HEK293 (cell line): Measurements from ENCODE around the gene USP30.

Experiments
- CTCF ChIA-PET: fragments of 350-600 bp; formaldehyde crosslinking; extraction: SDS; loops from one replicate; lab custom pipeline; 2021; ENCODE audit warnings: antibody characterized with exemption; lab: Yijun Ruan, JAX
- POLR2A ChIA-PET: fragments of 300-600 bp; formaldehyde crosslinking; extraction: SDS; loops from one replicate; lab custom pipeline; 2020; ENCODE audit warnings: antibody characterized with exemption, inconsistent platforms; lab: Yijun Ruan, JAX
- H3K27ac ChIP-seq: fragments of 200-500 bp; sonication (Bioruptor generic); 2 replicates; pipeline ENCODE4 v1.5.1; 2014; ENCODE audit warnings: low read depth, low read length, control low read depth, inconsistent platforms; ENCODE audit errors: extremely low read depth
- H3K36me3 ChIP-seq, 2 experiments: fragments of 200-500 bp in 1 of 2; sonication (Bioruptor generic) in 1 of 2; 1 replicate in 1 of 2; 2 replicates in 1 of 2; pipeline ENCODE4 v1.5.1; 2014 to 2017; ENCODE audit warnings: inconsistent platforms in 2 of 2, low read length in 2 of 2; ENCODE audit not compliant: control insufficient read depth in 2 of 2, insufficient read depth in 1 of 2
- H3K4me1 ChIP-seq: fragments of 200-500 bp; sonication (Bioruptor generic); 2 replicates; pipeline ENCODE4 v1.5.1; 2014; ENCODE audit warnings: mild to moderate bottlenecking, low read length, inconsistent platforms; ENCODE audit not compliant: control insufficient read depth, insufficient read depth
- H3K4me3 ChIP-seq: 2 replicates; pipeline ENCODE4 v1.5.1; 2011; ENCODE audit warnings: low read depth, mild to moderate bottlenecking, control low read depth, low read length, moderate library complexity
- H3K9me3 ChIP-seq: fragments of 200-500 bp; sonication (Bioruptor generic); 2 replicates; pipeline ENCODE4 v1.5.1; 2014; ENCODE audit warnings: low read depth, low read length, inconsistent platforms; ENCODE audit not compliant: control insufficient read depth, insufficient read depth
- KLF9 ChIP-seq: fragments of 450-650 bp; formaldehyde crosslinking; IDR thresholded peaks from 2 replicates; pipeline ENCODE4 v1.5.1; 2016; ENCODE audit warnings: missing biosample characterization, missing genetic modification characterization, low read depth
- YY2 ChIP-seq: fragments of 450-650 bp; formaldehyde crosslinking; IDR thresholded peaks from 2 replicates; pipeline ENCODE4 v1.5.1; 2016; ENCODE audit warnings: missing biosample characterization, missing genetic modification characterization
- ZBTB1 ChIP-seq: fragments of 450-650 bp; formaldehyde crosslinking; IDR thresholded peaks from 2 replicates; pipeline ENCODE4 v1.5.1; 2016; ENCODE audit warnings: missing biosample characterization, missing genetic modification characterization
- ZBTB7A ChIP-seq: fragments of 450-650 bp; formaldehyde crosslinking; IDR thresholded peaks from 2 replicates; pipeline ENCODE4 v1.5.1; 2016; ENCODE audit warnings: low read depth, missing biosample characterization, missing genetic modification characterization
- ZNF223 ChIP-seq: fragments of 450-650 bp; formaldehyde crosslinking; IDR thresholded peaks from 2 replicates; pipeline ENCODE4 v1.5.1; 2016; ENCODE audit warnings: missing biosample characterization, missing genetic modification characterization
- ZNF248 ChIP-seq: fragments of 450-650 bp; formaldehyde crosslinking; IDR thresholded peaks from 2 replicates; pipeline ENCODE4 v1.5.1; 2017; ENCODE audit warnings: missing biosample characterization, missing genetic modification characterization
- ZNF529 ChIP-seq: fragments of 450-650 bp; formaldehyde crosslinking; IDR thresholded peaks from 2 replicates; pipeline ENCODE4 v1.5.1; 2017; ENCODE audit warnings: missing genetic modification characterization, missing biosample characterization; ENCODE audit not compliant: insufficient replicate concordance
- ZNF530 ChIP-seq: fragments of 450-650 bp; formaldehyde crosslinking; IDR thresholded peaks from 2 replicates; pipeline ENCODE4 v1.5.1; 2016; ENCODE audit warnings: low read depth, missing biosample characterization, missing genetic modification characterization
- ZNF561 ChIP-seq: fragments of 450-650 bp; IDR thresholded peaks from 2 replicates; pipeline ENCODE4 v1.5.1; 2018; ENCODE audit warnings: missing biosample characterization, missing genetic modification characterization, borderline replicate concordance
- ZNF623 ChIP-seq: fragments of 450-650 bp; formaldehyde crosslinking; IDR thresholded peaks from 2 replicates; pipeline ENCODE4 v1.5.1; 2016; ENCODE audit warnings: missing biosample characterization, missing genetic modification characterization
- ZNF626 ChIP-seq: fragments of 450-650 bp; sonication (Bioruptor Pico); formaldehyde crosslinking; IDR thresholded peaks from 2 replicates; pipeline ENCODE4 v1.5.1; 2018; ENCODE audit warnings: missing biosample characterization, missing genetic modification characterization, inconsistent platforms
- ZNF776 ChIP-seq: fragments of 450-650 bp; formaldehyde crosslinking; IDR thresholded peaks from 2 replicates; pipeline ENCODE4 v1.5.0; 2017; ENCODE audit warnings: missing biosample characterization, missing genetic modification characterization, borderline replicate concordance
- ZNF830 ChIP-seq: fragments of 450-650 bp; IDR thresholded peaks from 2 replicates; pipeline ENCODE4 v1.5.0; 2018; ENCODE audit warnings: missing biosample characterization, missing genetic modification characterization, low read depth, mild to moderate bottlenecking, moderate library complexity
- ZNF843 ChIP-seq: fragments of 450-650 bp; formaldehyde crosslinking; IDR thresholded peaks from 2 replicates; pipeline ENCODE4 v1.5.1; 2016; ENCODE audit warnings: missing biosample characterization, missing genetic modification characterization
- TF ChIP-seq, protein P1 (sequence below): sonication (generic); formaldehyde crosslinking; IDR thresholded peaks from 2 replicates; pipeline ENCODE4 v1.8.1; 2022; ENCODE audit warnings: mild to moderate bottlenecking, moderate library complexity, missing genetic modification reagents
- TF ChIP-seq, protein P2 (sequence below): fragments of 450-650 bp; formaldehyde crosslinking; IDR thresholded peaks from 2 replicates; pipeline ENCODE4 v1.5.1; 2016; ENCODE audit warnings: missing biosample characterization, missing genetic modification characterization
- TF ChIP-seq, protein P3 (sequence below): fragments of 450-650 bp; formaldehyde crosslinking; IDR thresholded peaks from 2 replicates; pipeline ENCODE4 v1.5.1; 2016; ENCODE audit warnings: missing biosample characterization, missing genetic modification characterization
- TF ChIP-seq, protein P4 (sequence below): fragments of 450-650 bp; formaldehyde crosslinking; IDR thresholded peaks from 2 replicates; pipeline ENCODE4 v1.5.1; 2016; ENCODE audit warnings: missing biosample characterization, missing genetic modification characterization, borderline replicate concordance
- TF ChIP-seq, protein P5 (sequence below): fragments of 450-650 bp; formaldehyde crosslinking; IDR thresholded peaks from 2 replicates; pipeline ENCODE4 v1.5.1; 2016; ENCODE audit warnings: missing biosample characterization, missing genetic modification characterization

Gene USP30

DNA sequence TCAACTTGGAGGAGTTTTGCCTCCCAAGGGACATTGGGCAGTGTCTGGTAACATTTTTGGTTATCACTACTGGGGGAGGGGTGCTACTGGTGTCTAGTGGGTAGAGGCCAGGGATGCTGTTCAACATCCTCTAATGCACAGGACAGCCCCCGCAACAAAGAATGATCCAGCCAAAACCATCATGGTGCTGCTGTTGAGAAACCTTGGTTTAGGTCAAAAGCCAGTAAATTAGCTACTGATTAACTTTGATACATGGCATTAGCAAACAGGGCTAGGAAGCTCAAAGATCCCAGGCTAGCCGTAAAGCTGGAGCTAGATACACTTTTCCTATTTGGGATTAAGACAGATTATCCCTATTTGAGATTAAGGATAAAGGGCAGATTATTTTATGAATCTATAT lies 32.0 kb downstream of the USP30 start:
- ChIA-PET POLR2A (no interaction called here), CTCF (interaction anchor here (0.7 to 1.4 kb wide), 2 partner anchors 9 to 131 kb away, joined by 3 to 10 read pairs; partner anchors contain the start of gene ALKBH2)
- H3K27ac ChIP-seq: no peak overlapping the region
- TF ChIP-seq ZBTB1 (tag by site-specific recombination): no peak
- no peak for TF ChIP-seq ZNF529 (tag by site-specific recombination)
- no peak for TF ChIP-seq ZNF530 (tag by site-specific recombination)
- no peak for TF ChIP-seq ZBTB7A (tag by site-specific recombination)
- TF ChIP-seq, protein P1, sequence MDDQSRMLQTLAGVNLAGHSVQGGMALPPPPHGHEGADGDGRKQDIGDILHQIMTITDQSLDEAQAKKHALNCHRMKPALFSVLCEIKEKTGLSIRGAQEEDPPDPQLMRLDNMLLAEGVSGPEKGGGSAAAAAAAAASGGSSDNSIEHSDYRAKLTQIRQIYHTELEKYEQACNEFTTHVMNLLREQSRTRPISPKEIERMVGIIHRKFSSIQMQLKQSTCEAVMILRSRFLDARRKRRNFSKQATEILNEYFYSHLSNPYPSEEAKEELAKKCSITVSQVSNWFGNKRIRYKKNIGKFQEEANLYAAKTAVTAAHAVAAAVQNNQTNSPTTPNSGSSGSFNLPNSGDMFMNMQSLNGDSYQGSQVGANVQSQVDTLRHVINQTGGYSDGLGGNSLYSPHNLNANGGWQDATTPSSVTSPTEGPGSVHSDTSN (CRISPR knock-in tag): no peak
- TF ChIP-seq ZNF776 (tag by site-specific recombination): no peak
- no peak for TF ChIP-seq ZNF626
- no peak for TF ChIP-seq KLF9
- H3K36me3 ChIP-seq: peaks cover 22 to 93% of the 10 kb centered on the region in 2 experiments
- H3K4me1 ChIP-seq: no peaks in the 10 kb centered on the region
- no peak overlapping the region for H3K4me3 ChIP-seq
- no peaks in the 10 kb centered on the region for H3K9me3 ChIP-seq

DNA sequence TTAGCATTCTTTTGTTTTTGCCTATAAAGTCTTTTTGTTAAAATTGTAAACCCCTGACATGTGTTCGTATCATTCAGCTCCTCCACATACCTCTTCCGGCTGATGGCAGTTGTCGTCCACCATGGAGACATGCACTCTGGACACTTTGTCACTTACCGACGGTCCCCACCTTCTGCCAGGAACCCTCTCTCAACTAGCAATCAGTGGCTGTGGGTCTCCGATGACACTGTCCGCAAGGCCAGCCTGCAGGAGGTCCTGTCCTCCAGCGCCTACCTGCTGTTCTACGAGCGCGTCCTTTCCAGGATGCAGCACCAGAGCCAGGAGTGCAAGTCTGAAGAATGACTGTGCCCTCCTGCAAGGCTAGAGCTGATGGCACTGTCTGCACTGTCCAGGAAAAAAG lies 33.2 kb downstream of the USP30 start:
- POLR2A ChIA-PET: no interaction called here
- H3K4me1 ChIP-seq: no peaks in the 10 kb centered on the region
- no peak overlapping the region for H3K4me3 ChIP-seq
- TF ChIP-seq ZNF223 (tag by site-specific recombination): no peak
- TF ChIP-seq, protein P2, sequence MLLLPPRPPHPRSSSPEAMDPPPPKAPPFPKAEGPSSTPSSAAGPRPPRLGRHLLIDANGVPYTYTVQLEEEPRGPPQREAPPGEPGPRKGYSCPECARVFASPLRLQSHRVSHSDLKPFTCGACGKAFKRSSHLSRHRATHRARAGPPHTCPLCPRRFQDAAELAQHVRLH (tag by site-specific recombination): no peak
- TF ChIP-seq ZNF623 (tag by site-specific recombination): no peak
- TF ChIP-seq ZNF843 (tag by site-specific recombination): no peak
- TF ChIP-seq, protein P3, sequence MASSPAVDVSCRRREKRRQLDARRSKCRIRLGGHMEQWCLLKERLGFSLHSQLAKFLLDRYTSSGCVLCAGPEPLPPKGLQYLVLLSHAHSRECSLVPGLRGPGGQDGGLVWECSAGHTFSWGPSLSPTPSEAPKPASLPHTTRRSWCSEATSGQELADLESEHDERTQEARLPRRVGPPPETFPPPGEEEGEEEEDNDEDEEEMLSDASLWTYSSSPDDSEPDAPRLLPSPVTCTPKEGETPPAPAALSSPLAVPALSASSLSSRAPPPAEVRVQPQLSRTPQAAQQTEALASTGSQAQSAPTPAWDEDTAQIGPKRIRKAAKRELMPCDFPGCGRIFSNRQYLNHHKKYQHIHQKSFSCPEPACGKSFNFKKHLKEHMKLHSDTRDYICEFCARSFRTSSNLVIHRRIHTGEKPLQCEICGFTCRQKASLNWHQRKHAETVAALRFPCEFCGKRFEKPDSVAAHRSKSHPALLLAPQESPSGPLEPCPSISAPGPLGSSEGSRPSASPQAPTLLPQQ: no peak
- TF ChIP-seq ZNF248 (tag by site-specific recombination): no peak
- TF ChIP-seq, protein P4, sequence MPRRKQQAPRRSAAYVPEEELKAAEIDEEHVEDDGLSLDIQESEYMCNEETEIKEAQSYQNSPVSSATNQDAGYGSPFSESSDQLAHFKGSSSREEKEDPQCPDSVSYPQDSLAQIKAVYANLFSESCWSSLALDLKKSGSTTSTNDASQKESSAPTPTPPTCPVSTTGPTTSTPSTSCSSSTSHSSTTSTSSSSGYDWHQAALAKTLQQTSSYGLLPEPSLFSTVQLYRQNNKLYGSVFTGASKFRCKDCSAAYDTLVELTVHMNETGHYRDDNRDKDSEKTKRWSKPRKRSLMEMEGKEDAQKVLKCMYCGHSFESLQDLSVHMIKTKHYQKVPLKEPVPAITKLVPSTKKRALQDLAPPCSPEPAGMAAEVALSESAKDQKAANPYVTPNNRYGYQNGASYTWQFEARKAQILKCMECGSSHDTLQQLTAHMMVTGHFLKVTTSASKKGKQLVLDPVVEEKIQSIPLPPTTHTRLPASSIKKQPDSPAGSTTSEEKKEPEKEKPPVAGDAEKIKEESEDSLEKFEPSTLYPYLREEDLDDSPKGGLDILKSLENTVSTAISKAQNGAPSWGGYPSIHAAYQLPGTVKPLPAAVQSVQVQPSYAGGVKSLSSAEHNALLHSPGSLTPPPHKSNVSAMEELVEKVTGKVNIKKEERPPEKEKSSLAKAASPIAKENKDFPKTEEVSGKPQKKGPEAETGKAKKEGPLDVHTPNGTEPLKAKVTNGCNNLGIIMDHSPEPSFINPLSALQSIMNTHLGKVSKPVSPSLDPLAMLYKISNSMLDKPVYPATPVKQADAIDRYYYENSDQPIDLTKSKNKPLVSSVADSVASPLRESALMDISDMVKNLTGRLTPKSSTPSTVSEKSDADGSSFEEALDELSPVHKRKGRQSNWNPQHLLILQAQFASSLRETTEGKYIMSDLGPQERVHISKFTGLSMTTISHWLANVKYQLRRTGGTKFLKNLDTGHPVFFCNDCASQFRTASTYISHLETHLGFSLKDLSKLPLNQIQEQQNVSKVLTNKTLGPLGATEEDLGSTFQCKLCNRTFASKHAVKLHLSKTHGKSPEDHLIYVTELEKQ (tag by site-specific recombination): no peak
- TF ChIP-seq YY2 (tag by site-specific recombination): no peak
- no peak for TF ChIP-seq ZNF561
- TF ChIP-seq ZBTB1 (tag by site-specific recombination): no peak
- no peak for TF ChIP-seq ZNF830 (tag by site-specific recombination)
- TF ChIP-seq, protein P5, sequence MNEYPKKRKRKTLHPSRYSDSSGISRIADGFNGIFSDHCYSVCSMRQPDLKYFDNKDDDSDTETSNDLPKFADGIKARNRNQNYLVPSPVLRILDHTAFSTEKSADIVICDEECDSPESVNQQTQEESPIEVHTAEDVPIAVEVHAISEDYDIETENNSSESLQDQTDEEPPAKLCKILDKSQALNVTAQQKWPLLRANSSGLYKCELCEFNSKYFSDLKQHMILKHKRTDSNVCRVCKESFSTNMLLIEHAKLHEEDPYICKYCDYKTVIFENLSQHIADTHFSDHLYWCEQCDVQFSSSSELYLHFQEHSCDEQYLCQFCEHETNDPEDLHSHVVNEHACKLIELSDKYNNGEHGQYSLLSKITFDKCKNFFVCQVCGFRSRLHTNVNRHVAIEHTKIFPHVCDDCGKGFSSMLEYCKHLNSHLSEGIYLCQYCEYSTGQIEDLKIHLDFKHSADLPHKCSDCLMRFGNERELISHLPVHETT (tag by site-specific recombination): no peak
- H3K9me3 ChIP-seq: no peaks in the 10 kb centered on the region
- H3K27ac ChIP-seq: no peak overlapping the region
- CTCF ChIA-PET: interaction anchor here (1.4 kb wide), 1 partner anchor 8 kb away, joined by 10 read pairs; the partner anchor contains the start of gene ALKBH2
- peaks cover 25 to 96% of the 10 kb centered on the region in 2 experiments for H3K36me3 ChIP-seq
